ENCODE results near the gene COL6A5. TPM values are rescaled to one million over a fixed set of nuclear protein-coding genes. Genes with fewer than 3 reads are reported as not detected.
"Not testable (repeated sequence)": the region's sequence is repeated elsewhere in the genome, so short reads cannot be mapped to it uniquely, and the experiment has no call there.

The COL6A5 gene, protein sequence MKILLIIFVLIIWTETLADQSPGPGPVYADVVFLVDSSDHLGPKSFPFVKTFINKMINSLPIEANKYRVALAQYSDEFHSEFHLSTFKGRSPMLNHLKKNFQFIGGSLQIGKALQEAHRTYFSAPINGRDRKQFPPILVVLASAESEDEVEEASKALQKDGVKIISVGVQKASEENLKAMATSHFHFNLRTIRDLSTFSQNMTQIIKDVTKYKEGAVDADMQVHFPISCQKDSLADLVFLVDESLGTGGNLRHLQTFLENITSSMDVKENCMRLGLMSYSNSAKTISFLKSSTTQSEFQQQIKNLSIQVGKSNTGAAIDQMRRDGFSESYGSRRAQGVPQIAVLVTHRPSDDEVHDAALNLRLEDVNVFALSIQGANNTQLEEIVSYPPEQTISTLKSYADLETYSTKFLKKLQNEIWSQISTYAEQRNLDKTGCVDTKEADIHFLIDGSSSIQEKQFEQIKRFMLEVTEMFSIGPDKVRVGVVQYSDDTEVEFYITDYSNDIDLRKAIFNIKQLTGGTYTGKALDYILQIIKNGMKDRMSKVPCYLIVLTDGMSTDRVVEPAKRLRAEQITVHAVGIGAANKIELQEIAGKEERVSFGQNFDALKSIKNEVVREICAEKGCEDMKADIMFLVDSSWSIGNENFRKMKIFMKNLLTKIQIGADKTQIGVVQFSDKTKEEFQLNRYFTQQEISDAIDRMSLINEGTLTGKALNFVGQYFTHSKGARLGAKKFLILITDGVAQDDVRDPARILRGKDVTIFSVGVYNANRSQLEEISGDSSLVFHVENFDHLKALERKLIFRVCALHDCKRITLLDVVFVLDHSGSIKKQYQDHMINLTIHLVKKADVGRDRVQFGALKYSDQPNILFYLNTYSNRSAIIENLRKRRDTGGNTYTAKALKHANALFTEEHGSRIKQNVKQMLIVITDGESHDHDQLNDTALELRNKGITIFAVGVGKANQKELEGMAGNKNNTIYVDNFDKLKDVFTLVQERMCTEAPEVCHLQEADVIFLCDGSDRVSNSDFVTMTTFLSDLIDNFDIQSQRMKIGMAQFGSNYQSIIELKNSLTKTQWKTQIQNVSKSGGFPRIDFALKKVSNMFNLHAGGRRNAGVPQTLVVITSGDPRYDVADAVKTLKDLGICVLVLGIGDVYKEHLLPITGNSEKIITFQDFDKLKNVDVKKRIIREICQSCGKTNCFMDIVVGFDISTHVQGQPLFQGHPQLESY (N-terminal part only)
- polyA plus RNA-seq (ENCODE audit: insufficient read length in 4 of 4) = under 1 TPM; 0.03 to 0.09 (median 0.06) TPM

DNA sequence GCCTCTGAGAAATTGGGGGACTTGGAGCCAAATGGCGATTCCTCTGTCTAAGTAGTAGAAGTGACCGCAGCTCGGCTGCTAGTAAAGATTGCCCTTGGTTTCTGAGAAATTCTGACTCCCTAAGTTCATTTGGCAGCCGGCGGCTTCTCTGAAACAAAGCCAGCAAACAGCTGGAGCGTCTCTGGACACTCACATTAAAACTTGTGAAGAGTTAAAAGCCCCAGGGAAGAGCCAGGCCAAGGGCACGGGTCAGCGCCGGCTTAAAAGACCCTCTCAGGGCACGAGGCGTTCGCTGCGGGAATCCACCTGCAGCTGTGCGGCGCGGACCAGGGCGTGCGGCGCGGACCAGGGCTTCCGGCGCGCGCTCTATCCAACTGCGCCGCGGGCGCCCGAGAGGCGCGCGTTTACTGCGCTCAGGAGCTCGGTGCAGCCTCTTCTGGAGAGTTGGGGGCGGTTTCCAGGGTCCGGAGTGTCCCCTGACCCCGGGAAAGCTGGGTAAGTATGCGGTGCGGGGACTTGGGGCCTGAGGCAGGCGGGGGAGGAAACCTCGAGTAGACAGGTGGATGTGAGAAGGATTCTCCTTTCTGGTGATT, at the start of gene COL6A5:
Gene COL6A5, plus strand, starts transcription at position 186 of the 593 bp plus-strand sequence. CDS start 27,967 bp downstream, outside the sequence.
- peak; percentile 11 to 23 (median 16) for DNase-seq (ENCODE audit: low read depth in 4 of 4, low spot score in 3 of 4)

DNA sequence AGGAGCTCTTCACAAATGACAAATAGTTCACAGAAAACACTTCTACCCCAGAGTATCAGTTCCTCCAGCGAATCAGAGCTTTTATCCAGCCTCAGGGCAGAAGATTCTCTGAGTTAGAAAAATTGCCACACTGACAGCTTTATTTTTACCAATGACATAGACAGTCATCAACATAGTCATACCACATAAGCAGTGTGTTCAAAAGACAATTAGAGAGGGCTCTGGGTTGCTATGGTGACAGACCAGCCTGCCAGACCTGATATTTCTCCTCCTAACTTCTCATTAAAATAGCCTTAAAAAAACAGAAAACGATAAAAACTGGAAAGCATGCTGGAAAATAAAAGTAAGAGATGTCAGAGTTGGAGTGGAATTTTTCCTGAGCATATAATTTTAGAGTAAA, 45.9 kb upstream of the COL6A5 start:
- DNase-seq (ENCODE audit: low read depth in 4 of 4, low spot score in 3 of 4) = no peak

DNA sequence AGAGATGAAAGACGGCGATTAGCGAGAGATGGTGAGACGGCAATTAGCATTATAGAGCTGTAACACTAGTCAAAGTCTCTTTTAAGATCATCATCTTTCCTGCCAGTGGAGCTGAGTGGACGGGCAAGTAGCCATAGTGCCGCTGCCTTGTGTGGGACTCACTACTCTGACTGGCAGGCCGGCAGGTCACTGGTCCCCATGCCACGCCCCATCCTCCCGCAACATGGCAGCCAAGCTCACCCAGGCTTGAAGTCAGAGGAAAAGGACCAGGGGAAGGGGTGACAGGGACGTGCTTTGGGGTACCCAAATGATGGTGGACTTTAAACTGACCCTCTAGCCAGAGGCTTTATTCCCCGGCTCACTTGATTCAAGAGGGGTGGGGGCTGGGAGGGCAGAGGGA, 44.6 kb upstream of the COL6A5 start:
- DNase-seq (ENCODE audit: low read depth in 4 of 4, low spot score in 3 of 4) = no peak

DNA sequence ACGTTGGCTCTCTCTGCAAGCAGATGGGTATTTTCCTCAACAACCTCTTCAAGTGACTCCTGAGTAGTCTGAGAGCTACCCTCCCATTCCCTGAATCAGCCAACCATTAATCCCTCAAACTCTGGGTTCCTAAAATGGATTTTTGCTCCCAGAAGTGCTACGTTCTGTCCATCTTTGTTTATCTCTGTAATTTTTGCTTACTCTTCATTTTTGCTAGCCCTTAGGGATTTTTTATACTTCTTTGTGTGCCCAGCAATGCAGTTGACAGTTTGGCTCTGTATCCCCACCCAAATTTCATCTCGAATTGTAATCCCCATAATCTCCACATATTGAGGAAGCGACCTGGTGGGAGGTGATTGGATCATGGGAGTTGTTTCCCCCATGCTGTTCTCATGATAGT, 35.4 kb upstream of the COL6A5 start:
- DNase-seq (ENCODE audit: low read depth in 4 of 4, low spot score in 3 of 4) = no peak

DNA sequence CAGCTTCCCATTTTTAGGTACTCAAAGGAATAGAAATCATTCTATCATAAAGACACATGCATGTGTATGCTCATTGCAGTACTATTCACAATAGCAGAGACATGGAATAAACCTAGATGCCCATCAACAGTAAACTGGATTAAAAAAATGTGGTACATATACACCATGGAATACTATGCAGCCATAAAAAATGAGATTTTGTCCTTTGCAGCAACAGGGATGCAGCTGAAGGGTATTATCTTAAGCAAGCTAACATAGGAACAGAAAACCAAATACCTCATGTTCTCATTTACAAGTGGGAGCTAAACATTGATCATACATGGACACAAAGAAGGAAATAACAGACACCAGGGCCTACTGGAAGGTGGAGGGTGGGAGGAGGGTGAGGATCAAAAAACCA, 33.1 kb upstream of the COL6A5 start:
- no peak for DNase-seq (ENCODE audit: low read depth in 4 of 4, low spot score in 3 of 4)

DNA sequence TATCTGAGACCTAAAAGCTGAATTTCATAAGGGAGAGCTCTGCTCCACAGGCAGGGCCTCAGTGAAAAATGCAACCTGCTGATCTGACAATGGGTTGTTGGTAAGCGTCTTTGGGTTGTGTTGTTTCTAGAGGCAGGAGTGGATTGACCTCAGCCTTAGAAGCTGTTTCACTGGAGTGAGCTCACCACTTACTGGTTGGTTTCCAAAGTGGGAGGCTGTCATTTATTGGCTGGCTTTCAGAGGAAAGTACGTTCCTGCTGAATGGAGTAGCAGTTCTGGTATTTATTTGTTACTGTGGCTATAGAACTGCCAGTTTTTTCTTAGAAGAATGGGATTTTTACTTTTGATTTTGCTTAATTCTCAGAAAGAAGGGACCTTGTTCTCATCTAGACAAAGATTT, 29.3 kb upstream of the COL6A5 start:
- no peak for DNase-seq (ENCODE audit: low read depth in 4 of 4, low spot score in 3 of 4)

DNA sequence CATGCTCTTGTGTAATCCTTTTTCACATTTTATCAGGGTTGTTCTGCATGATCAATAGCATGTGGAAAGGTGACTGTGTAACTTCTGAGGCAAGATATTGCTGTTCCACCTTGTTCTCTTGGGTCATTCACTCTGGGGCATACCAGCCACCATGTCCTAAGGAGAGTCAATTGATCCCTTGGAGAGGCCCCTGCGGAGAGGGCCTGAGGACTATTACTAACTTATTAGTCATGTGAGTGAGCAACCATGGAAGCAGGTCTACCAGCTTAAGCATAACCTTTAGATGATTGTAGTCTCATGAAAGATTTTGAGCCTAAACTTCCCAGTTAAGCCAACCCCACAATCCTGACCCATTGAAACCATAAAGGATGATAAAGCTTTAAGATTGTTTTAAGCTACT, 22.0 kb upstream of the COL6A5 start:
- no peak for DNase-seq (ENCODE audit: low read depth in 4 of 4, low spot score in 3 of 4)

DNA sequence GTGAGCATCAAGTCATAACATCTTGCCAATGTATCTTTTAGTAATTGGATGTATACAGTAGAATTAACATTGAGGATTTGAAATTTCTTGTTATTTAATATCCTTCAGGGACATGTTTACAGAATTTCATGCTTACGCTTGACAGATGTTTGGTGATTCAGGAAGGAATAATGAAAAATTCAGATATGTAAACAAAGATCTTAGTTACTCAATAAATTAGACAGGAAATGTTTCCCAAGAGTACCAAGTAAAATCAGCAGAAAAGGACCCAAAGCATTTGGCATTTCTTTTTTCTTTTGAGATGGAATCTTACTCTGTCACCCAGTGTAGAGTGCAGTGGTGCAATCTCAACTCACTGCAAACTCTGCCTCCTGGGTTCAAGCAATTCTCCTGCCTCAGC, 4.7 kb upstream of the COL6A5 start:
- no peak for DNase-seq (ENCODE audit: low read depth in 4 of 4, low spot score in 3 of 4)

DNA sequence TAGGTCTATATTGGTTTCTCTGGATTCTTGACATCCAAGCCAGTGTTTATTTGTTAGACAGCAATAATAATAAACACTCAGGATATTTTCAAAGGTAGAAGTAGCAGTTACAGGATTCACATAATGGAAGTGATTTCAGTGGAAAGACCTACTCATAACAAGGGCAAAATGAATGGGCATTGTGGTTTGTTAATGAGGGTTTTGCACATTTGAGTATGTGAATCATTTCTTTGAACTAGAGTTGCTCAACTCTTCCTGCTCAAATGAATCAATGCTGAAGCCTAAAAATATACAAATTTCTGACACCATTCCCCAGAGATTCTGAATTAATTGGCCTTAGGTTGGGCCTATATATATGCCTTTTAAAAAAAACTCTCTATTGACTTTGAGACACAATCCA, 4.1 kb upstream of the COL6A5 start:
- DNase-seq (ENCODE audit: low read depth in 4 of 4, low spot score in 3 of 4) = no peak

DNA sequence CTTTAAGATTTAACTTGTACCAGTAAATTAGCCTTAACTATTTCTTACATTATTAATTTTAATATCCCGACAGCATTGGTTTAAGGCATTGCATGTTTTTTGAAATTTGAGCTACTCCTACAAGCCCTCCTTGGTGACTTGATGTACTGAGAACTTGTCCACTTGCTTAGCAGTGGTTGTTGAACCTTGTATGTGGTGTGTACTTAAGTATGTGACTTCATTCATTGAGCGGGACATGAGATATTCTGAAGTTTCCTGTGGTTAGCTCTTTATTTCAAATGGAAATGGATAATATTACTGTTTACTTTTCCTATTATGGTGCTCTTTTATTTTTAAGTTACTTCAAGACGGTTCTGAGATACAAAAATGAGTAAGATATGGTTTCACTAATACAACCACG, 3.6 kb upstream of the COL6A5 start:
- no peak for DNase-seq (ENCODE audit: low read depth in 4 of 4, low spot score in 3 of 4)

DNA sequence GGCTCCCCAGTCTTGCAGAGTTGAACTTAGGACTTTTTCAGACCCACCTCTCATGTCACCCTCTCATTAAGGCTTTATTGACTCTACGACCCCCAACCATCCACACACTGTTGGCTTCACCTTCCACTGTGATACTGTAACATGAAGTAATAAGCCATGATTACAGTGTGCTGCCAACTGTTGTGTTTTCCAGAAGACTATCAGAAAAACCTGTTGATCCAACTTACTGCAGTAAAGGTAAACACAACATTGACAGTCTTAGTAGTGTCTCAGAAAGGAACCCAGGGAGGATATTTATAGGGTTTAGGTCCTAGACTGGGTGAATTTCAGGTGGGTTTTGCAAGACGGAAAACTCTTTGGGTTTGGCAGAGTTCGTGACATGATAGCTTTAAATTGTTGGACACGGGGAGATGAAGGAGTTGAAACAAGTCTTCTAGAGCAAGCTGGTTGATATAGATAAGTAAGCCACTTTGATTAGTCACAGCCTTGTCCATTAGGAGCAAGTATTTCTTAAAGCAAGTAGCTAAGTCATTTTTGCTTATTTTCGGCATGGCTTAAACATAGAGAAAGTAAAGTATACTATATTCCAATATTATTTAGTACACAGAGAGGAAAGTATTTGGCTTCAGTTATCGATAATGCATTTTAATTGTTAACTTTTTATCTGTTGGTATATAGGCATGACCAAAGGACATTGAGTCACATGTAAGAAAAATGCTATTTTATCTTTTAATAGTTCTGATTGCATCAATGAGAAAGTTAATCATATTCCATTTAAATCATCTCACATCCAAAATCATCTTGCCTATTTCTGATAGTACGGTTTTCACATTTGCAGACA, 2.4 kb upstream of the COL6A5 start:
- no peak for DNase-seq (ENCODE audit: low read depth in 4 of 4, low spot score in 3 of 4)

DNA sequence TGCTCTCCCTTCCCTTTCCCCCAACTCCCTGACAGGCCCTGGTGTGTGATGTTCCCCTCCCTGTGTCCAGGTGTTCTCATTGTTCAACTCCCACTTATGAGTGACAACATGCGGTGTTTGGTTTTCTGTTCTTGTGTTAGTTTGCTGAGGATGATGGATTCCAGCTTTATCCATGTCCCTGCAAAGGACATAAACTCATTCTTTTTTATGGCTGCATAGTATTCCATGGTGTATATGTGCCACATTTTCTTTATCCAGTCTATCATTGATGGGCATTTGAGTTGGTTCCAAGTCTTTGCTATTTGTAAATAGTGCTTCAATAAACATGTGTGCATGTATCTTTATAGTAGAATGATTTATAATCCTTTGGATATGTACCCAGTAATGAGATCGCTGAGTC, 2.8 kb downstream of the COL6A5 start:
- not testable (repeated sequence) for DNase-seq (ENCODE audit: low read depth in 4 of 4, low spot score in 3 of 4)

DNA sequence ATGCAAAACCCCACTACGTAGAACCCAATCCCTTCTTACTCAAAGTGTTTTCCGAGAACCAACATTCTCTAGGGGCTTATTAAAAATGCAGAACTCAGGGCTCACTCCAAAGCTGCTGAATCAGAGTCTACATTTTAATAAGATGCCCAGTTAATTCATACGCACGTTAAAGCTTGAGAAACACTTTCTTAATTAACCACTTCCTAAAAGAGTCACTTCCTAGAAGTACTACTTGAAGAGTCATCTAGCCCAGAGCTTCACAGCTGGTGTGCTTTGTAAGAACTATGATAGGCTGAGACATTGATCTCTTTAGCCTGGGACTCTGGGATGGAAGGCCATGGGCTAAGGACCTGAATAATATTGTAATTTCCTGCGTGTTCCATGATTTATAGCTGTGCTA, 9.0 kb downstream of the COL6A5 start:
- DNase-seq (ENCODE audit: low read depth in 4 of 4, low spot score in 3 of 4) = no peak

DNA sequence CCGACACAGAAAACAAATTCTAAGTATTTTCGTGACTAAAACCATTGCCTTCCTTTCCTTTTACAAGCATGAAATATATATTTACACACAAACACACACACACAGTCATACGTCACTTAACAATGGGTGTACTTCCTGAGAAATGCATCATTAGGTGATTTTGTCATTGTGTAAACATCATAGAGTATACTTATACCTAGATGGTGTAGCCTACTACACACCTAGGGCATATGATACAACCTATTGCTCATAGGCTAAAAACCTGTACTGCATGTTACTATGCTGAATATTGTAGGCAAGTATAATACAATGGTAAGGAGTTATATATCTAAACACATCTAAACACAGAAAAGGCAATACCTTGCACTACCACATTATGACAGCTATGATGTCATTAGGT, 28.6 kb downstream of the COL6A5 start:
- no peak for DNase-seq (ENCODE audit: low read depth in 4 of 4, low spot score in 3 of 4)

DNA sequence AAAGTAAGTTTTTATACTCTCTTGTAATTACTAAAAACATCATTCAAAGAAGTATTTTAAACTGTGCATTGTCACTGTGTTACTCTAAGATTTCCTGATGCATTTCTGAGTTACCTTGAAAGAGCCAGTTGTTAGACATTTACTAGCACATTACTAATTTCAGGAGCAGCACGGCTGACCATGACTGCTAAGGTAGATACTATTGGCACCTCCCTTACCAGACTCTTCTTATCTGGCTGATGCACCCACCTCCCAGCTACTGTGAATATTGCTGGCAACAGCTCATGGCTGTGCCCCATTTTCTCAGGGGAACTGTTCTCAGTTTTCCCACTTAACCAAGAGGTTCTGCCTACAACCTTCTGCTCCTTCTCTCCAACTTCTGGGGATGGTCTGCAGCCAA, 29.4 kb downstream of the COL6A5 start:
- no peak for DNase-seq (ENCODE audit: low read depth in 4 of 4, low spot score in 3 of 4)

DNA sequence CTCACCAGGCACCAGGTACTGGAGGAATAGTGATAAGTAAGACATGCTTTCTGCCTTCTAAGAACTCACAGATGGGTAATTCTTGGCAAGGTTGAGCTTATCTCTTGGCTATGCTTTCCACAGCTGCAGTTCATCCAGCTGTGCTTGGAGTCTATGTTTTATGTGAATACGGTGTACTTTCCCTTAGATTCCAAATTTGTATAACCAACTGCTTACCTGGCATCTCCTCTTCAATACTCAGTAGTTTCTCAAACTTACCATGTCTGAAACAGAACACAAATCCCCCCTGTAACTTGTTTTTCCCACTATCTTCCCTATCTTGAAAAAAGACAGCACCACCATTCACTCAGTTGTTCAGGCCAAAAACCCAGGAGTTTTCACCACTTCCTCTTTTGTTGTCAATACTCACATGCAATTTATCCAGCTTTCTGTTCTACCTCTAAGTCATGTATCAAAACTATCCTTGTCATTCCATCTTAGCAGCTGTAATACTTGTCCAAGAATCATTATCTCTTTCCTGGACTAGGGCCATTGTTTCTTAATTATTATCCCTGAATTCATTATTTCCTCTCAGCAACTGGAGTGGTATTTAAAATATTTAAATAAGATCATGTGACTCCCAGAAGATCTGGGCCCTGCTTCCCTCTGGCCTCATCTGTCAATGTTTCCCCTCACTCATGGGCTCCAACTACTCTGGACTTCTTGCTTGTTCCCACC, 32.6 kb downstream of the COL6A5 start:
- DNase-seq (ENCODE audit: low read depth in 4 of 4, low spot score in 3 of 4) = no peak

DNA sequence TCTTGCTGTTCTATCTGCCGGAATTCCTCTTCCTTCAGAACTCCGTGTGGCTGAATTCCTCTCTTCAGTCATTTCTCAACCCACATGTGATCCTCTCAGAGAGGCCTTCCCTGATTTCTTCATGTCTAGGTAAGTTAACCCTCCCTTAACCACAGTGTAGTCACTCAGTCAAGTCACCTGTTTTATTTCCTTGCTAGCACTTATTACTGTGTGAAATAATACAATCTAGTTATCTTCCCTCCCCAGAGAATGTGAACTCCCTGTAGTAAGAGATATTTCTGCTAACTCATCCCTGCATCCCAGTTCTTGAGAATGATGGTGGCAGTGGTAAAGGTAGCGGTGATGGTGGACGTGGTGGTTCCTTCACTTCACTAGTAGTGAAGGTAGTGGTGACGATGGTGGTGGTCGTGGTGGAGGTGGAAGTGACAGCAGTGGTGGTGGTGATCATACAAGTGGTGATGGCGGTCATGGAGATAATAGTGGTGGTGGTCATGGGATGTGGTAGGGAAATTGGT, 33.3 kb downstream of the COL6A5 start:
- no peak for DNase-seq (ENCODE audit: low read depth in 4 of 4, low spot score in 3 of 4)

DNA sequence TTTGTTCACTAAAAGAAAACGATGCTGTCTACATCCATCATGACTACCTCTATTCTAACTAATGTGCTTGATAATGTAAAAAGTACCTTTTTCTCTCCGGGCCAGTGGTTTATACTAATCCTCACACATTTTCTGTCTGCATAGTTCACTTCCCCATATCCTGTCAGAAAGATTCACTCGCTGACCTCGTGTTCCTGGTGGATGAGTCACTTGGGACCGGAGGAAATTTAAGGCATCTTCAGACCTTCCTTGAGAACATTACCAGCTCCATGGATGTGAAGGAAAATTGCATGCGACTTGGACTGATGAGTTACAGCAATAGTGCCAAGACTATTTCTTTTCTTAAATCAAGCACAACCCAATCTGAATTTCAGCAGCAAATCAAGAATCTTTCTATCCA, 33.8 kb downstream of the COL6A5 start:
- DNase-seq (ENCODE audit: low read depth in 4 of 4, low spot score in 3 of 4) = no peak

DNA sequence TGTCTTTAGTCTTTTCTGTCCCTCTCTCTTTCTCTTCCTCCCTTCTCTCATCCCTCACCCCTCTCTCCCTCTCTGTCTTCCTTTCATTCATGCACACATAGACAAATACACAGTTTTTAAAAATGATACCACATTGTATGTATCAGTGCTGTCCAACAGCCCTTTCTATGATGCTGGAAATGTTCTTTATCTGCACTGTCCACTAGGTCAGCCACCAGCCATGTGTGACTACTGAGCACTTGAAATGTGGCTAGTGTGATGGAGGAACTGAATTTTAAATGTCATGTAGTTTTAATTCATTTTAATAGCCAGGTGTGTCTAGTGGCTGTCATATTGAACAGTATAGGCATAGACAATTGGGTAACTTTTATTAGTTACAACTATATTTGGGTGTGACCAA, 34.9 kb downstream of the COL6A5 start:
- no peak for DNase-seq (ENCODE audit: low read depth in 4 of 4, low spot score in 3 of 4)

All from right renal pelvis (tissue), 4 donors.